CD4-positive, alpha-beta T cell treated with Interferon alpha-2 for 1 hour (primary cell): ENCODE measurements around the gene DLGAP1.
A peak's percentile ranks its signal among the peaks of the same experiment; 100 is the strongest.
"Not testable (repeated sequence)": the region's sequence is repeated elsewhere in the genome, so short reads cannot be mapped to it uniquely, and the experiment has no call there.

ENCODE experiments used
- DNase-seq, 2 donors: peaks; one replicate each; pipeline ENCODE4 v3.0.0-alpha.2; 2020 to 2022

Gene DLGAP1

DNA sequence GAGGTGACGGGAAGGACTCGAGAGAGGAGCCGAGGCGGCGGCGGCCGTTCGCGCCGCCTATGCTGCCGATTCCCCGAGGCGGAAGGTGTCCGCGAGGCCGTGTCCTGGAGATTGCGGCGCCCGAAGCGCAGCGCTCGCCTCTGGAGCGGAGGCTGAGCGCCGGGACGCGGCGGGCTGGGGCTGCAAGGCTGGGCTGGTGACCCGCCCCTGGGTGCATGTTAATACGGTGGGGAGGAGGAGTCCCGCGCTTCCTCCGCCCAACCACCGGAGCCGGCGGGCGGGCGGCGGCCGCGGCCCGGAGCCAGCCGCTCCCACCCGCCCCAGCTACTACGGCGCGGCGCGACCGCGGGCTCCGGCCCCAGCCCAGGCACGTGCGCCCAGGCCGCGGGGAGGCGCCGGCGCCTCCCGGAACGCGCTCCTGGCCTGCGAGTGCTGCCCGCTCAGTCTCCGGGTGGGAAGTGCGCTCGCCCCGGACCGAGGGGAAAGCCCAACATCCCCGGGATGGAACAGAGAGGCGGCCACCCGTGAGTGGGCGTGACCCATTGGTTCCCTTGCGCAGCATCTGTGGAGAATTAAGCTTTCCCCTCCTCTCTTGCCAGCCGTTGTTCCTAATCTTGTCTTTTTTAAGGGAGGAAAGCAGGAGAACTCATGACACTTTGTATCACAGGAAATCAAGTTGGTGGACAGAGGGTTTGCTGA is at the start of gene DLGAP1:
Gene DLGAP1 (minus strand): TSS at position 195 of the 699 bp plus-strand sequence.
- DNase-seq: peak in 1 of 2 donors; percentile 1

DNA sequence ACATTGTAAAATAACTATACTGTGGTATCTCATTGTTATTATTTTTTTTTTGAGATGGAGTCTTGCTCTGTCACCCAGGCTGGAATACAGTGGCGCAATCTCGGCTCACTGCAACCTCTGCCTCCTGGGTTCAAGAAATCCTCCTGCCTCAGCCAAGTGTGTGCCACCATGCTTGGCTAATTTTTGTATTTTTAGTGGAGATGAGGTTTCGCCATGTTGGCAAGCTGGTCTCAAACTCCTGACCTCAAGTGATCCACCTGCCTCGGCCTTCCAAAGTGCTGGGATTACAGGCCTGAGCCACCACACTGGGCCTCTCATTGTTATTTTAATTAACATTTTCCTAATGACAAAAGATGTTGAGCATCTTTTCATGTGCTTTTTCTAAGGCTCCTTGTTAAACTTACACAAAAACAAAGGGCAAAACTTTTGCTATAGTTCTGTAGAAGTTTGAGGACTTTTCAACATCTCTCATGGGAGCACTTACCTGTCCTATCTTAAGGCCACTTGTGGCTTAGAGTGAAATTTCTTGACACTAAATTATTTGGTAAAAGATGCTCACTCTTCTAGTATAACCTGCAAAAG is 39.7 kb upstream of the DLGAP1 start:
- DNase-seq: not testable (repeated sequence)

DNA sequence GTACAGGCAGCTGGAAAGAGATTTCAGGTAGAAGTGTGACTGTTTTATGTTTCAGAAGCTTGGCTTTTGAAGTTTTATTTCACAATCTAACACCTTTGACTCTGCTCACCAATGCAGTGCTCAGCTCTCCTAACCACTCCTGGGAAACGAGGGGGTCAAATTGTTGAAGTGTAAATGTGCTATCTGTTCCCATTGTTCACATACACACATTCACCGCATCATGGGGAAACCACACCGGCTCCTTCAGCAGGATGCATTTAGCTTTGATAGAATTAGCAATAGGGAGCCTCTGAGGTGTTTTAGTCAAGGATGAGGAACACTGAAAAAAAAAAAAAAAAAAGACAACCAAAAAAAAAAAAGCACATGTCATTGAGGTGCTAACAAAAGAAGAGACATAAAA is 13.4 kb upstream of the DLGAP1 start:
- no peak for DNase-seq

- DNase-seq: no peak
Observed at GRCh38 chr18:4454537-4455112, 482 bp downstream of the DLGAP1 start.

DNA sequence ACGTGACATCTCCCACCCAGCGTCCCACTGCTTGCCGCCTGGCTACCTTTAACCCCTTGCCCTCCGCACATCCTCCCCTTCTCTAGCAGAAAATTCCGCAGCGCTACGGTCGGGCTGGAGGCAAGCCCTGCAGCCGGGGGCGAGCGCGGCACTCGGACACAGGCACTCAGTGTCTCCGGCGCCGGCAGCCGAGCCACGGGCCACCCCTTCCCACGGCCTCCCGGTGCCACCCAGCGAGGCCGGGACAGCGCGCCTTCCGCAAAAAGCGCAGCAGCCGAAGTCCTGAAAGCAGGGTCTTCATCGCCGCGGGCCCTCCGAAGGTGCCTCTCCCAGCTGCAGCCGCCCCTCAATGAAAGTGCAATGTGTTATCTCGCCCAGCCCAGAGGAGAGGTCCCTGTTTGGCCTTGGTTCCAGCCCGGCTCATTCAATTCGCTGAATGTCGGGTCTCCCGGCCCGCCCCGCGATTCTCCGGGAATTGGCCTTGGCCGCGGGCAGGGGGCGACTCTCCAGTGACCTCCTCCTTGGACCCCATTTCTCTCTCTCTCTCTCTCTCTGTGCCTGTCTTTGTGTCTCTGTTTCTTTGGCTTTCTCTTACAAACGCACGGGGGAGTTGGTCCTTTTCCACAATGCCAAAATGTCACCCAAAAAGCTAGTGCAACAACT is 1.1 kb downstream of the DLGAP1 start:
- DNase-seq: no peak

DNA sequence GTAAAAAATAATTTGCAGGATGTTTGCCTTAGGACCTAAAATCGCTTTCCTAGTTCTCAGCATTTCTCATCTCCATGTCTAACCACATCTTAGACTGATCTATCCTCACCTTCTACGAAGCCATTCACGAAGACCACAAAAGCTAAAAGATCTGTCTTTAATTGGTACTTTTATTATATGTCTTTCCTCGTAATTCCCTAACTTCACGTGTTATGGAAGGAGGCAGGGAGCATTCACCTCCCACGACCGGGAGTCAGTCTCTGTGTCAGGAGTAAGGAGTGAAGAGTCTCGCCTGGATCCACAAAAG is 1.6 kb downstream of the DLGAP1 start:
- DNase-seq: no peak

DNA sequence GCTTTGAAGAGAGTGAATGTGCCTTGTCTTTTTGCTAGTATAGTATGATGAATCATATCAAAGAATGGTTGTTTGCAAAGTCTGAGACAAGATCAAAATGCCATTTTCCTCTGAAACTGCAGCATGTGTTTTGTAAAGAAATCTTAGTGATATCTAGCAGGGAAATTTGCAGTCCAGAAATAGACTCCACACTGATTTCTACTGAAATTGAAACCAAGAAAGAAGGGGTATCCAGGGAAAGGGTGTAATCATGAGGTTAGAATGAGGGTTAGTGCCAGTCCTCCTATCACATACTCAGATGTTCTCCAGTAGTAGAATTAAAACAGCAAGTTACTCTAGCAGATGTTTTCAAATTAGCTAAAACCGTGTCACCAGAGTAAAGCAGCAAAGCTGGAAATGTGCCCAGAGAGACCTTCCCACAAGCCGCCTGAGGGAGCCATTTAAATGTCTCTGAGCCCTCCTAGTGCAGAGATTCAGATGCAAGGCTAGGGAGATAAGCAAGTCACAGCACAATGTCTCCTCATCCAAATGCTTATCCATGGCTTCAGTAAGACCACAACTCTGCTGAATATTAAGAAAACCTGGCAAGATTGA is 4.9 kb downstream of the DLGAP1 start:
- no peak for DNase-seq

DNA sequence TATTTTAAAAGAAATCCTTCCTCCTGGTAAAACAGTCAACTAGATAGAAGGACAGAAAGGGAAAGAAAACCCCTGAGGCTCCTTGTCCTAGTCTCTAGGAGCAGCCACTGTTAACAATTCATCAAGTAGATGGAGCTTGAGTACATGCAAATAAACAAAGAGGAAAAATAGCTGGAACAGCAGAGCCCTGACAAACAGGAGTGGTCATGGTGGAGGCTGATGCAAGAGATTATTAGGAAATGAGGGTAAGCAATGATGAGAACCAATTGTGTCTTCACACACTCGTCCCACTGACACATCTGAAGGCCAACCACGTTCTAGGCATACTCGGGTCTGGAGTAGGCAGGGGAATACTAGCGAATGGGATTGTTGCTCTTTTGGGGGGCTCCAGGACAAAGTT is 9.2 kb downstream of the DLGAP1 start:
- no peak for DNase-seq

GRCh38 chr18:4444306-4444705 is 10.8 kb downstream of the DLGAP1 start:
- DNase-seq: no peak

GRCh38 chr18:4441098-4441497 is 14.0 kb downstream of the DLGAP1 start:
- DNase-seq: no peak

GRCh38 chr18:4438938-4439337 is 16.2 kb downstream of the DLGAP1 start:
- no peak for DNase-seq

- no peak for DNase-seq
Observed at GRCh38 chr18:4433717-4434116, 21.4 kb downstream of the DLGAP1 start.

- DNase-seq: no peak
Observed at GRCh38 chr18:4430836-4431235, 24.3 kb downstream of the DLGAP1 start.

DNA sequence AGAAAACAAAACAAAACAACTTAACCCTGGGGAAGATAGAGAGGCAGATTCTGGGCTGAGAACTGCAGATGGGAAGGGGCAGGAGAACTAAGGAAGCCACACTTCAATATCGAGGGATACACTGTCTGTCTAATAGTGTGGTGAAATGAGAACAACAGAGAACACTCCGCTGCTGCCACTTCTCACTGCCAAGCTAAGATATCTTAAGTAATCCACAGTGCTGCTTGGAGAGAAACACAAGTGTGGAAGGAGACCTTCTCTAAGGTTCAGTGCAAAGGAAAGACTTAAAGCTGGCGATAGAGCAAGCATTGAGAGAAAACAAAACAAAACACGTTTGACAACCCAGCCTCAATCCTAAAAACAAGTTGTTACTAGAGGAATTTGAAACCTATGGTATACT is 37.4 kb downstream of the DLGAP1 start:
- no peak for DNase-seq

- no peak for DNase-seq
Observed at GRCh38 chr18:4416976-4417375, 38.1 kb downstream of the DLGAP1 start.

- no peak for DNase-seq
Observed at GRCh38 chr18:4412286-4412685, 42.8 kb downstream of the DLGAP1 start.

GRCh38 chr18:4406856-4407255 is 48.3 kb downstream of the DLGAP1 start:
- no peak for DNase-seq

DNA sequence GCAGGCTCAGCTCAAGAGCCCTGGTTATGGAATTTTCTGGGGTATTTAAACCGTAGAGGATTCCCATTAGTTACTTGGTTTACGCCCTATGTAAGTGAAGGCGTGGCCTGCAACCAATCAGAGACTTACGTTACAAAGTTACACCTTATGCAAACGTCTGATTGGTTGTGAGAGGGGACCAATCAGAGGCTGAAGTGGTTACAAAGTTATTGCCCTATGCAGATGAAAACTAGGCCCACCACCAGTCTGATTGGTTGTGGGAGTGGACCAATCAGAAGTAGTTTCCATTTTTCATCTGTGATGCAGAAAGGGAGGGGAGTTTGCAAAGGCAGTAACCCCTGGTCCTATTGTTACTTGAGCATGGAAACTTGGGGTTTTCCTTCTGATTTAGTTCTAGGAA is 49.1 kb downstream of the DLGAP1 start:
- DNase-seq: no peak

GRCh38 chr18:4403836-4404235 is 51.3 kb downstream of the DLGAP1 start:
- no peak for DNase-seq

DNA sequence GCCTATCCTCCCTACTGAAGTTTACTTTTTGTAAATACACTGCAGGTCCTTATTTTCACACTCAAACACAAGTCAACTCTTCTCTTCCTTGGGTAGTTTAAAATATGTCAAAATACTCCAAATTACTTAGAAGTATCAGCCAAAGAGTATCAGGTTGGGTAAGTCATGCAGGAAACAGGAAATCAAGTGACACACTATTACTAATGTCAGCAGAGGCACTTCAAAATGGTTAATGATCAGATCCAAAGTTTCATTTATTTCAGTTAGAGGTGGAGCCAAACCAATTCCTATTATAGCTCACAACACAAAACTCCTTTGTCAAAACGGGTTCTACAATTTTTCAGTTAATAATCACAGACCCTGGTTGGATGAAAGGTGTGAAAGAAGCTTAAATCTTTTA is 54.2 kb downstream of the DLGAP1 start:
- no peak for DNase-seq

DNA sequence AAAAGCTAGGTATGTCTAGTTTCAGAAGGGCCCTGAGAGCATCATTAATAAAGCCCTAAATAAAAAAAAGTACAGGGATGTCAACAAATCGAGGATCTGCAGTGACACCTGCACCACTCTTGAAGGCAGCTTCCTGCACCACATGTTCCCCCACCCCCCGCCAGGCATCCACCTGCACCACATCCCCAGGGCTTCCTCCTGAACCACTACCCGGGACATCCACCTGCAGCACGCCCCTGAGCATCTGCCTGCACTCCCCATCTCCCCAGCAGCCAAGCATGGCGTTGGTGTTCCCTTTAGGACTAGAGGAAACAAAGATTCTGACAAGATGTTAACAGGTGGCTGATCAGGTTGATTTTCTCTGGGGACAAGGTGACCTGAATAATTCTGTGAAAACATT is 55.2 kb downstream of the DLGAP1 start:
- no peak for DNase-seq

DNA sequence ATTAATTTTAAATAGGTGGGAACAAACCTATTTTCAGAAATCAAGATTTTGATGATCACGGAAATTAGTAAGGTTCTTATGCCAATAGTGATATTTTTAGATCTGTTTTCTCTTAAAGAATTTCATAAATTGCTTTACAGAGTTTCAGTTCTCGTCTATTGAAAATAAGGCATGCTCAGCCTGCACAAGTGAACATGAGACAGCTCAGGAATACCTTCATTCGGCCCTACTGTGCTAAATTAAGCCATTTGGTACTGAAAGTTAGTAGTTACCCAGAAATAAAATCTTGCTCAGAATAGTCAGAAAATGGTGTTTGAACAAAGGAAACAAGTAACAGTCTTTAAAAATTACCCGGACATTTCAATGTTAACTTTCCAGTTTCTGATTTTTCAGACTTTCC is 60.4 kb downstream of the DLGAP1 start:
- DNase-seq: no peak

GRCh38 chr18:4391859-4392258 is 63.2 kb downstream of the DLGAP1 start:
- DNase-seq: peak in 1 of 2 donors; percentile 29

DNA sequence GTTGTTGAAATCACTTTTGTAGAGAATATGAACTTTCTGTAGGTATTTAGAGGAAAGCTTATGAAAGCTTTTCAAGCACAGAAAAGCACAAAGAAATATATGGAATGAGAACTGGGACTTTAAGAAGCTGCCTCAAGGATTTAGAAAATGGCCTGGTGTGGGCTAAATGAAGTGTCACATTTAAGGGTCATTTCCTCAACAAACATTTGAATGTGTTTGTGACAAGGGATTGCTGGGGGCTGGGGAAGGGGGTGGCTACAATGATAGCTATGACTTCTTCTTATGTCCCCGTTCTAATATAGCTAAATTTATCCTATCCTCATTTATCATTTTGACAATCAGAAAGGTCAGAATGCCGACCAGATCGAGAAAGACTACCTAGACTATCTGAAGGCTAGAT is 69.2 kb downstream of the DLGAP1 start:
- no peak for DNase-seq
